ENCODE data around the gene DHDDS. TPM values are rescaled to one million over a fixed set of nuclear protein-coding genes. Genes with fewer than 3 reads are reported as not detected.

The DHDDS gene
- total RNA-seq, 1 donor, result 55.7 TPM

GRCh38 chr1:26418865-26419349 lies 13.2 kb upstream of the DHDDS start:
- no peak overlapping the region for H3K4me3 ChIP-seq (ENCODE audit: low read depth, low read length)
- no peak for TF ChIP-seq CTCF (IDR thresholded peaks at IDR 0.05; ENCODE audit: insufficient read depth, low read length)
- no peak for DNase-seq (ENCODE audit: low read depth)

- H3K4me3 ChIP-seq (ENCODE audit: low read depth, low read length), result no peak overlapping the region
- DNase-seq (ENCODE audit: low read depth), result no peak
- TF ChIP-seq CTCF (IDR thresholded peaks at IDR 0.05; ENCODE audit: insufficient read depth, low read length), result no peak
Measured at GRCh38 chr1:26419494-26419893, 12.6 kb upstream of the DHDDS start.

GRCh38 chr1:26429721-26430120 lies 2.4 kb upstream of the DHDDS start:
- DNase-seq (ENCODE audit: low read depth), result no peak
- H3K4me3 ChIP-seq (ENCODE audit: low read depth, low read length), result no peak overlapping the region
- no peak for TF ChIP-seq CTCF (IDR thresholded peaks at IDR 0.05; ENCODE audit: insufficient read depth, low read length)

GRCh38 chr1:26432793-26433192 lies 672 bp downstream of the DHDDS start:
- peak overlapping the region; percentile 96 for H3K4me3 ChIP-seq (ENCODE audit: low read depth, low read length)
- DNase-seq (ENCODE audit: low read depth), result no peak
- TF ChIP-seq CTCF (IDR thresholded peaks at IDR 0.05; ENCODE audit: insufficient read depth, low read length), result no peak

- no peak for DNase-seq (ENCODE audit: low read depth)
- H3K4me3 ChIP-seq (ENCODE audit: low read depth, low read length), result no peak overlapping the region
- TF ChIP-seq CTCF (IDR thresholded peaks at IDR 0.05; ENCODE audit: insufficient read depth, low read length), result no peak
Measured at GRCh38 chr1:26434161-26434752, 2.1 kb downstream of the DHDDS start.

- no peak for TF ChIP-seq CTCF (IDR thresholded peaks at IDR 0.05; ENCODE audit: insufficient read depth, low read length)
- DNase-seq (ENCODE audit: low read depth), result no peak
- H3K4me3 ChIP-seq (ENCODE audit: low read depth, low read length), result no peak overlapping the region
Measured at GRCh38 chr1:26438041-26438440, 5.9 kb downstream of the DHDDS start.

- no peak for TF ChIP-seq CTCF (IDR thresholded peaks at IDR 0.05; ENCODE audit: insufficient read depth, low read length)
- DNase-seq (ENCODE audit: low read depth), result no peak
- no peak overlapping the region for H3K4me3 ChIP-seq (ENCODE audit: low read depth, low read length)
Measured at GRCh38 chr1:26440259-26440658, 8.1 kb downstream of the DHDDS start.

Data from fibroblast of the aortic adventitia (primary cell).